T follicular helper cell (primary cell): Measurements from ENCODE around the gene PLEKHG2.

Experiments
- DNase-seq: peaks from one replicate; pipeline ENCODE4 v3.0.0-alpha.2; 2020; ENCODE audit warnings: low read depth

The PLEKHG2 gene

GRCh38 chr19:39422020-39422419, 9.6 kb downstream of the PLEKHG2 start:
- DNase-seq, result no peak

- no peak for DNase-seq
These were observed 11.0 kb downstream of the PLEKHG2 start for GRCh38 chr19:39423258-39424086.

- no peak for DNase-seq
These were observed 12.5 kb downstream of the PLEKHG2 start for GRCh38 chr19:39424934-39425333.

GRCh38 chr19:39425744-39426143, 13.3 kb downstream of the PLEKHG2 start:
- DNase-seq, result no peak

GRCh38 chr19:39426170-39426569, 13.7 kb downstream of the PLEKHG2 start:
- DNase-seq, result no peak

- DNase-seq, result no peak
These were observed 15.2 kb downstream of the PLEKHG2 start for GRCh38 chr19:39427707-39428106.

GRCh38 chr19:39428283-39429112, 16.0 kb downstream of the PLEKHG2 start:
- DNase-seq, result no peak

GRCh38 chr19:39430675-39431593, 18.5 kb downstream of the PLEKHG2 start:
- peak; percentile 50 for DNase-seq

- no peak for DNase-seq
These were observed 20.2 kb downstream of the PLEKHG2 start for GRCh38 chr19:39432677-39433025.

- DNase-seq, result no peak
These were observed 21.1 kb downstream of the PLEKHG2 start for GRCh38 chr19:39433480-39434079.

GRCh38 chr19:39434123-39435076, 21.9 kb downstream of the PLEKHG2 start:
- no peak for DNase-seq

GRCh38 chr19:39435499-39436349, 23.3 kb downstream of the PLEKHG2 start, which contains the start of gene RPS16:
Gene RPS16 (minus strand): TSS chr19:39435949. CDS start chr19:39435895, 54 bp downstream.
- peak; percentile 98 for DNase-seq

- DNase-seq, result no peak
These were observed 23.9 kb downstream of the PLEKHG2 start for GRCh38 chr19:39436350-39436716.

- no peak for DNase-seq
These were observed 25.9 kb downstream of the PLEKHG2 start for GRCh38 chr19:39438270-39438934.

- DNase-seq, result no peak
These were observed 32.2 kb downstream of the PLEKHG2 start for GRCh38 chr19:39444598-39445195.

GRCh38 chr19:39445196-39446111, 33.0 kb downstream of the PLEKHG2 start, which contains the start of gene SUPT5H:
Gene SUPT5H (plus strand): TSS chr19:39445582. CDS start chr19:39445891, 309 bp downstream.
- DNase-seq, result peak; percentile 97
